OCI-LY7 (cell line): Measurements from ENCODE around the gene CHPT1. TPM values are rescaled to one million over a fixed set of nuclear protein-coding genes. Genes with fewer than 3 reads are reported as not detected.

Experiments
- BruUV-seq: library from RNA; stranded (reverse); fragments of 400-500 nt; replicated peaks from 2 replicates; lab custom pipeline; 2021; lab: Mats Ljungman, UMichigan
- CTCF ChIA-PET: fragments of 300-600 bp; sonication (Branson Sonifier 250); formaldehyde crosslinking; loops from one replicate; lab custom pipeline; 2022; ENCODE audit warnings: antibody characterized with exemption; ENCODE audit not compliant: unreplicated experiment; lab: Charles Lee
- POLR2A ChIA-PET: fragments of 300-600 bp; sonication (Branson Sonifier 250); formaldehyde crosslinking; loops from one replicate; lab custom pipeline; 2022; ENCODE audit warnings: antibody characterized with exemption; lab: Charles Lee
- DNase-seq: peaks from one replicate; pipeline ENCODE4 v3.0.0-alpha.2; 2015; ENCODE audit warnings: low spot score
- H2AFZ ChIP-seq: fragments of 200-600 bp; sonication (generic), shearing (Covaris generic); 2 replicates; pipeline ENCODE4 v1.6.1; 2014; ENCODE audit warnings: mild to moderate bottlenecking, antibody characterized with exemption, low read length, moderate library complexity
- H3K27ac ChIP-seq: fragments of 200-600 bp; sonication (generic); 2 replicates; pipeline ENCODE4 v1.5.1; 2014; ENCODE audit warnings: mixed run types, low read depth, mild to moderate bottlenecking, moderate library complexity, low read length, inconsistent platforms; ENCODE audit not compliant: poor library complexity, severe bottlenecking
- H3K36me3 ChIP-seq: fragments of 200-600 bp; sonication (generic); 2 replicates; pipeline ENCODE4 v1.6.1; 2014; ENCODE audit warnings: mild to moderate bottlenecking, antibody characterized with exemption, low read length, moderate library complexity, mixed read lengths; ENCODE audit not compliant: insufficient read depth
- H3K4me1 ChIP-seq: fragments of 200-600 bp; sonication (generic); 2 replicates; pipeline ENCODE4 v1.5.1; 2014; ENCODE audit warnings: mild to moderate bottlenecking, low read length; ENCODE audit not compliant: insufficient read depth, poor library complexity, severe bottlenecking
- H3K4me2 ChIP-seq: fragments of 200-600 bp; sonication (generic); 2 replicates; pipeline ENCODE4 v1.6.1; 2014; ENCODE audit warnings: mild to moderate bottlenecking, low read length
- H3K4me3 ChIP-seq: fragments of 200-600 bp; sonication (generic); 2 replicates; pipeline ENCODE4 v1.5.1; 2014; ENCODE audit warnings: mild to moderate bottlenecking, low read depth, low read length; ENCODE audit not compliant: poor library complexity, severe bottlenecking
- H3K79me2 ChIP-seq: fragments of 200-600 bp; sonication (generic); 2 replicates; pipeline ENCODE4 v1.6.1; 2016; ENCODE audit warnings: low read depth, mild to moderate bottlenecking, low read length, moderate library complexity, mixed read lengths; ENCODE audit not compliant: insufficient read depth
- H3K9me2 ChIP-seq: fragments of 200-600 bp; sonication (generic); 2 replicates; pipeline ENCODE4 v1.6.1; 2016; ENCODE audit warnings: mild to moderate bottlenecking, low read length, mixed read lengths; ENCODE audit not compliant: insufficient read depth
- H3K9me3 ChIP-seq: fragments of 200-600 bp; sonication (generic); 2 replicates; pipeline ENCODE4 v1.6.1; 2014; ENCODE audit warnings: mild to moderate bottlenecking, mixed run types, low read length, mixed read lengths
- H4K20me1 ChIP-seq: fragments of 200-600 bp; sonication (generic); 2 replicates; pipeline ENCODE4 v1.6.1; 2014; ENCODE audit warnings: mild to moderate bottlenecking, antibody characterized with exemption, low read length, moderate library complexity, mixed read lengths; ENCODE audit not compliant: insufficient read depth
- EZH2phosphoT487 ChIP-seq: fragments of 200-600 bp; sonication (generic); IDR thresholded peaks from 2 replicates; pipeline ENCODE4 v1.6.1; 2018; ENCODE audit warnings: low read depth, borderline replicate concordance, mild to moderate bottlenecking, mixed run types, antibody characterized with exemption, low read length, moderate library complexity, mixed read lengths
- intact Hi-C: fragments of 100-400 bp; cut with micrococcal nuclease; formaldehyde crosslinking; loops from one replicate; pipeline ENCODE4 v1.10.0; 2022; ENCODE audit not compliant: unreplicated experiment
- total RNA-seq, 2 experiments: library from RNA; depleted of rRNA in 1 of 2; stranded (reverse); fragments of >200 nt in 1 of 2; shearing (Covaris generic) in 1 of 2; gene quantifications; 2 replicates each; pipeline ENCODE4 v1.2.3, GENCODE V29; 2014 to 2022
- TF ChIP-seq, protein P1 (sequence below): fragments of 200-600 bp; sonication (generic); conservative IDR thresholded peaks from 2 replicates; pipeline ENCODE4 v1.5.1; 2014; ENCODE audit warnings: mild to moderate bottlenecking, antibody characterized with exemption, low read length, moderate library complexity, mixed read lengths

Gene CHPT1
- total RNA-seq, 2 experiments from 2014 or later: 44.3 to 56.6 TPM

DNA sequence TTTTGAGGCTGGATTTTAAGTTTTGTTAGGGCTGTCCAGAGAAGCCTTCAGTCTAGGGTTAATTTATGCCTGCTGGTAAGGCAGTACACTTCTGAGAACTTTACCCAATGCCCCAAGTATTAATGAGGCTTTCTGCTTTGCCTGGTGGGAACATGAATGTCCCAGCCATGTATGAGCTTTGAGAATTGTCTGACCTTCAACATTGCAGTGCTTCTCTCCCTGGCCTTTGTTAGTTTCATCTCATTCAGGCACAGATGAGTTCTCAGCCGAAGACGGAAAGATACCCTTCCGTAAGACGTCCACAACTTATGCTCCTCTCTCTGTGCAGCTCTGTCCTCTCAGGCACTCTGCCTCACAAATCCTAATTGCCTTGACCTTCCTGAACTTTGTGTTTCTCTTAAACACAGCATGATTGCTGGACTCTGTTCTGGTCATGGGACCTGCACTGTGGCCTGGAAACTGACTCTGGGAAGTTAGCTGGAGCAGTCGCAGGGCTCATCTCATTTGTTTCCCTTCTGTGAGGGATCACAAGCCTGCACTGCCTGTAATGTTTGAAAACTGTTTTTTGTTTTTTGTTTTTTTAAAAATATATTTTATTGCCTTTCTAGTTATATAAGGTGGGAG, 15.7 kb downstream of the CHPT1 start:
- Histone ChIP-seq H3K27ac (no peak overlapping the region), H3K4me1 (peaks cover 4% of the 10 kb centered on the region), H3K79me2 (peaks cover 17% of the 10 kb centered on the region; the same call in 1 of the 2 replicates), H3K36me3 (peaks cover 6% of the 10 kb centered on the region; the same call in 1 of the 2 replicates), H3K9me2 (no peaks in the 10 kb centered on the region), H3K4me3 (no peak overlapping the region), H2AFZ (no peak overlapping the region), H3K9me3 (no peaks in the 10 kb centered on the region), H3K4me2 (no peak overlapping the region), H4K20me1 (0 out of 2 replicates have a peak, but pooled peaks cover 3% of the 10 kb centered on the region)
- ChIA-PET CTCF (no interaction called here), POLR2A (interaction anchor here (0.7 to 1.7 kb wide), 2 partner anchors 30 to 137 kb away, joined by 3 to 4 read pairs; no protein-coding TSS in a partner anchor)
- no peak for DNase-seq
- no TSS peak for BruUV-seq
- no peak for TF ChIP-seq EZH2phosphoT487
- TF ChIP-seq, protein P1, sequence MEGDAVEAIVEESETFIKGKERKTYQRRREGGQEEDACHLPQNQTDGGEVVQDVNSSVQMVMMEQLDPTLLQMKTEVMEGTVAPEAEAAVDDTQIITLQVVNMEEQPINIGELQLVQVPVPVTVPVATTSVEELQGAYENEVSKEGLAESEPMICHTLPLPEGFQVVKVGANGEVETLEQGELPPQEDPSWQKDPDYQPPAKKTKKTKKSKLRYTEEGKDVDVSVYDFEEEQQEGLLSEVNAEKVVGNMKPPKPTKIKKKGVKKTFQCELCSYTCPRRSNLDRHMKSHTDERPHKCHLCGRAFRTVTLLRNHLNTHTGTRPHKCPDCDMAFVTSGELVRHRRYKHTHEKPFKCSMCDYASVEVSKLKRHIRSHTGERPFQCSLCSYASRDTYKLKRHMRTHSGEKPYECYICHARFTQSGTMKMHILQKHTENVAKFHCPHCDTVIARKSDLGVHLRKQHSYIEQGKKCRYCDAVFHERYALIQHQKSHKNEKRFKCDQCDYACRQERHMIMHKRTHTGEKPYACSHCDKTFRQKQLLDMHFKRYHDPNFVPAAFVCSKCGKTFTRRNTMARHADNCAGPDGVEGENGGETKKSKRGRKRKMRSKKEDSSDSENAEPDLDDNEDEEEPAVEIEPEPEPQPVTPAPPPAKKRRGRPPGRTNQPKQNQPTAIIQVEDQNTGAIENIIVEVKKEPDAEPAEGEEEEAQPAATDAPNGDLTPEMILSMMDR: no peak
- intact Hi-C loops: no loop called here

DNA sequence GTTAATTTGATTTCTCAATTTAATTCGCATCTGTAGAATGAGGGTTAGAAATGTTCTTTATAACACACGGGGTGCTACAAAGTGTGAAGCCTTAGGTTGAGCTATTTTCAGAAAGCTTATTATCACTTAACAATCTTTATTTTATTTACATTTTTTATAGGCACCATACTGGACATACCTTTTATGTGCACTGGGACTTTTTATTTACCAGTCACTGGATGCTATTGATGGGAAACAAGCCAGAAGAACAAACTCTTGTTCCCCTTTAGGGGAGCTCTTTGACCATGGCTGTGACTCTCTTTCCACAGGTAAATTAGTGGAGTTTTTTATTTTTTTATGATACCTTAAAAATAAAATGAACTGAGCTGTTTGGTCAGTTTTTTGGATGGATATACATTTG, 16.5 kb downstream of the CHPT1 start:
- intact Hi-C loops: no loop called here
- Histone ChIP-seq H3K4me3 (no peak overlapping the region), H3K4me2 (no peak overlapping the region), H3K27ac (no peak overlapping the region), H3K4me1 (peaks cover 4% of the 10 kb centered on the region), H4K20me1 (0 out of 2 replicates have a peak, but pooled peaks cover 3% of the 10 kb centered on the region), H3K9me3 (no peaks in the 10 kb centered on the region), H2AFZ (no peak overlapping the region), H3K9me2 (no peaks in the 10 kb centered on the region), H3K79me2 (peaks cover 10% of the 10 kb centered on the region; the same call in 1 of the 2 replicates), H3K36me3 (peaks cover 6% of the 10 kb centered on the region; the same call in 1 of the 2 replicates)
- TF ChIP-seq, protein P1: no peak
- no peak for TF ChIP-seq EZH2phosphoT487
- POLR2A ChIA-PET: interaction anchor here (0.5 to 1.7 kb wide), 4 partner anchors 9 to 137 kb away, joined by 3 to 4 read pairs (median 3); no protein-coding TSS in a partner anchor
- BruUV-seq: no TSS peak
- no peak for DNase-seq
- CTCF ChIA-PET: no interaction called here
